HEK293T (cell line): ENCODE results near the gene FGGY.

Experiments used
- FOXK2 ChIP-seq: fragments of 450-650 bp; IDR thresholded peaks from 2 replicates; pipeline ENCODE4 v1.6.1; 2016; ENCODE audit warnings: mild to moderate bottlenecking
- FOXM1 ChIP-seq: fragments of 450-650 bp; IDR thresholded peaks from 2 replicates; pipeline ENCODE4 v1.6.1; 2017; ENCODE audit warnings: mild to moderate bottlenecking, borderline replicate concordance
- NFRKB ChIP-seq: fragments of 450-650 bp; IDR thresholded peaks from 2 replicates; pipeline ENCODE4 v1.6.1; 2016; ENCODE audit warnings: mild to moderate bottlenecking, moderate library complexity
- TARDBP ChIP-seq: fragments of 450-650 bp; IDR thresholded peaks from 2 replicates; pipeline ENCODE4 v1.6.1; 2016
- TF ChIP-seq, protein P1 (sequence below): fragments of 450-650 bp; IDR thresholded peaks from 2 replicates; pipeline ENCODE4 v1.6.1; 2016

DNA sequence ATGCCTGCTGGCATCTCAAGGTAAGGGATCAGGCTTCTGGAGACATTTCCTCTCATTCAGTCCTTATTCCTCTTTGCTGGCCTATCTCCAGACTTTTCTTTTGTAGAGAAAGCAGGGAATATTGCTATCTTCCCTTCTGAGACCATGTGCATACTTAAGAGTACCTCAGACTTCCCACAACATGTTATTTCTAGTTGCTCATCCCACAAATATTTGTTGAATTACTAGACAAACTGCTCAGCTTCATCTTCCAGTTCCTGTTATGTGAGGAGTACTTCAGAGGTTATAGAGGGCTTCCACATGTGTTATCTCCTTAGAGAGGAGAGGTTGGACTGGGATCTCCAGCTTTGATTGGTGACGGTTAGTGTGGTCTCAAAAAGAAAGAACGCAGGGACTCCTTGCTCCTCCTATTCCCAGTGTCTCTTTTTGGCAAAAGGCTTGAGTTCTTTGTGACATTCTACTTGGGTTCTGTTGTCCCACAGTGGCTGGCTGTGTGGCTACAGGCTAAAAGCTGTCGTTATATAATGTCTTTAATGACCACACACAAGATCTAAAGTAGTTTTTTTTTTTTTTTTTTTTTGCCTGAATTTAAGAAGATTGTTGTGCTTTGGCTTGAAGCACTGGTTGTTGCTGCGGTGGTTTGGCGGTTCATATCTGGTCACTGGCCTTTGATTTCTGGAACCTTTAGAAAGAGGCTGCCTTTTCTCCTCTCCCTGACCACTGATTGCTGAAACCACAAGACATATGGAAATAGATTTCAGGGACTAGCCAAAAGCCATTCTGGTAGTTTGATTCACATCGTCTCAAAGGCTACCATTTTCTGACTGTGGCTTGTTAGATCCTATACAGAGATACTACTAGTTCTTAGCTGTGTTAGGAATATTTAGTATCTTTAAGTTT is 78.7 kb downstream of the FGGY start:
- TF ChIP-seq, protein P1, sequence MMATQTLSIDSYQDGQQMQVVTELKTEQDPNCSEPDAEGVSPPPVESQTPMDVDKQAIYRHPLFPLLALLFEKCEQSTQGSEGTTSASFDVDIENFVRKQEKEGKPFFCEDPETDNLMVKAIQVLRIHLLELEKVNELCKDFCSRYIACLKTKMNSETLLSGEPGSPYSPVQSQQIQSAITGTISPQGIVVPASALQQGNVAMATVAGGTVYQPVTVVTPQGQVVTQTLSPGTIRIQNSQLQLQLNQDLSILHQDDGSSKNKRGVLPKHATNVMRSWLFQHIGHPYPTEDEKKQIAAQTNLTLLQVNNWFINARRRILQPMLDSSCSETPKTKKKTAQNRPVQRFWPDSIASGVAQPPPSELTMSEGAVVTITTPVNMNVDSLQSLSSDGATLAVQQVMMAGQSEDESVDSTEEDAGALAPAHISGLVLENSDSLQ, result no peak
- no peak for TF ChIP-seq TARDBP
- no peak for TF ChIP-seq FOXM1
- TF ChIP-seq FOXK2, result no peak
- TF ChIP-seq NFRKB, result no peak
